ENCODE results near the gene UST. TPM values are rescaled to one million over a fixed set of nuclear protein-coding genes. Genes with fewer than 3 reads are reported as not detected.
"Not testable (repeated sequence)": the region's sequence is repeated elsewhere in the genome, so short reads cannot be mapped to it uniquely, and the experiment has no call there.

The UST gene
- polyA plus RNA-seq, 4 donors = 0.81 to 4.0 (median 1.4) TPM; not detected in 1

- Histone ChIP-seq H3K27ac (ENCODE audit: low read depth in 1 of 3, low read length in 2 of 3) (no peak overlapping the region), H3K4me3 (ENCODE audit: low read depth in 1 of 3, low read length in 3 of 3) (no peak overlapping the region), H3K9me3 (ENCODE audit: control insufficient read depth in 2 of 2, insufficient read depth in 1 of 2, low read depth in 1 of 2, low read length in 1 of 2) (no peaks in the 10 kb centered on the region), H3K36me3 (ENCODE audit: control insufficient read depth in 3 of 3, insufficient read depth in 2 of 3, low read depth in 1 of 3, low read length in 3 of 3) (no peaks in the 10 kb centered on the region), H3K27me3 (ENCODE audit: control insufficient read depth in 3 of 3, insufficient read depth in 3 of 3, low read length in 3 of 3) (no peaks in the 10 kb centered on the region), H3K4me1 (ENCODE audit: control insufficient read depth in 3 of 3, insufficient read depth in 2 of 3, low read depth in 1 of 3, low read length in 2 of 3) (no peaks in the 10 kb centered on the region)
- DNase-seq = no peak
- 75 to 89% (median 83%) methylated on average over 4 of the region's 4 CpGs for WGBS, 3 donors
- no peak for FAIRE-seq
Measured at GRCh38 chr6:148848915-148849314, 102.1 kb downstream of the UST start.

GRCh38 chr6:148849449-148849848, 102.6 kb downstream of the UST start:
- H3K27me3 ChIP-seq (ENCODE audit: control insufficient read depth in 3 of 3, insufficient read depth in 3 of 3, low read length in 3 of 3); DNase-seq; H3K4me3 ChIP-seq (ENCODE audit: low read depth in 1 of 3, low read length in 3 of 3); H3K9me3 ChIP-seq (ENCODE audit: control insufficient read depth in 2 of 2, insufficient read depth in 1 of 2, low read depth in 1 of 2, low read length in 1 of 2); H3K27ac ChIP-seq (ENCODE audit: low read depth in 1 of 3, low read length in 2 of 3); FAIRE-seq; H3K36me3 ChIP-seq (ENCODE audit: control insufficient read depth in 3 of 3, insufficient read depth in 2 of 3, low read depth in 1 of 3, low read length in 3 of 3); H3K4me1 ChIP-seq (ENCODE audit: control insufficient read depth in 3 of 3, insufficient read depth in 2 of 3, low read depth in 1 of 3, low read length in 2 of 3): not testable (repeated sequence)
- WGBS, 3 donors = 62 to 81% (median 66%) methylated on average over 5 of the region's 5 CpGs

GRCh38 chr6:148850964-148851363, 104.1 kb downstream of the UST start:
- Histone ChIP-seq H3K36me3 (ENCODE audit: control insufficient read depth in 3 of 3, insufficient read depth in 2 of 3, low read depth in 1 of 3, low read length in 3 of 3) (no peaks in the 10 kb centered on the region), H3K9me3 (ENCODE audit: control insufficient read depth in 2 of 2, insufficient read depth in 1 of 2, low read depth in 1 of 2, low read length in 1 of 2) (no peaks in the 10 kb centered on the region), H3K4me3 (ENCODE audit: low read depth in 1 of 3, low read length in 3 of 3) (no peak overlapping the region), H3K27ac (ENCODE audit: low read depth in 1 of 3, low read length in 2 of 3) (no peak overlapping the region), H3K27me3 (ENCODE audit: control insufficient read depth in 3 of 3, insufficient read depth in 3 of 3, low read length in 3 of 3) (no peaks in the 10 kb centered on the region), H3K4me1 (ENCODE audit: control insufficient read depth in 3 of 3, insufficient read depth in 2 of 3, low read depth in 1 of 3, low read length in 2 of 3) (no peaks in the 10 kb centered on the region)
- 84 to 94% (median 87%) methylated on average over 3 of the region's 3 CpGs for WGBS, 3 donors
- FAIRE-seq = no peak
- DNase-seq = no peak

- no peaks in the 10 kb centered on the region for H3K36me3 ChIP-seq (ENCODE audit: control insufficient read depth in 3 of 3, insufficient read depth in 2 of 3, low read depth in 1 of 3, low read length in 3 of 3)
- no peak overlapping the region for H3K4me3 ChIP-seq (ENCODE audit: low read depth in 1 of 3, low read length in 3 of 3)
- FAIRE-seq = no peak
- H3K27me3 ChIP-seq (ENCODE audit: control insufficient read depth in 3 of 3, insufficient read depth in 3 of 3, low read length in 3 of 3) = no peaks in the 10 kb centered on the region
- 71 to 88% (median 78%) methylated on average over 16 of the region's 16 CpGs for WGBS, 3 donors
- no peaks in the 10 kb centered on the region for H3K4me1 ChIP-seq (ENCODE audit: control insufficient read depth in 3 of 3, insufficient read depth in 2 of 3, low read depth in 1 of 3, low read length in 2 of 3)
- no peaks in the 10 kb centered on the region for H3K9me3 ChIP-seq (ENCODE audit: control insufficient read depth in 2 of 2, insufficient read depth in 1 of 2, low read depth in 1 of 2, low read length in 1 of 2)
- DNase-seq = no peak
- H3K27ac ChIP-seq (ENCODE audit: low read depth in 1 of 3, low read length in 2 of 3) = no peak overlapping the region
Measured at GRCh38 chr6:148851683-148852556, 105.1 kb downstream of the UST start.

- WGBS, 3 donors = 78 to 89% (median 80%) methylated on average over 6 of the region's 6 CpGs
- DNase-seq (no peak), FAIRE-seq (no peak)
- no peaks in the 10 kb centered on the region for H3K4me1 ChIP-seq (ENCODE audit: control insufficient read depth in 3 of 3, insufficient read depth in 2 of 3, low read depth in 1 of 3, low read length in 2 of 3)
- H3K4me3 ChIP-seq (ENCODE audit: low read depth in 1 of 3, low read length in 3 of 3) = no peak overlapping the region
- H3K27me3 ChIP-seq (ENCODE audit: control insufficient read depth in 3 of 3, insufficient read depth in 3 of 3, low read length in 3 of 3) = no peaks in the 10 kb centered on the region
- no peaks in the 10 kb centered on the region for H3K36me3 ChIP-seq (ENCODE audit: control insufficient read depth in 3 of 3, insufficient read depth in 2 of 3, low read depth in 1 of 3, low read length in 3 of 3)
- H3K27ac ChIP-seq (ENCODE audit: low read depth in 1 of 3, low read length in 2 of 3) = no peak overlapping the region
- no peaks in the 10 kb centered on the region for H3K9me3 ChIP-seq (ENCODE audit: control insufficient read depth in 2 of 2, insufficient read depth in 1 of 2, low read depth in 1 of 2, low read length in 1 of 2)
Measured at GRCh38 chr6:148852688-148853087, 105.9 kb downstream of the UST start.

GRCh38 chr6:148853113-148853512, 106.3 kb downstream of the UST start:
- H3K4me1 ChIP-seq (ENCODE audit: control insufficient read depth in 3 of 3, insufficient read depth in 2 of 3, low read depth in 1 of 3, low read length in 2 of 3); H3K27me3 ChIP-seq (ENCODE audit: control insufficient read depth in 3 of 3, insufficient read depth in 3 of 3, low read length in 3 of 3); FAIRE-seq; H3K9me3 ChIP-seq (ENCODE audit: control insufficient read depth in 2 of 2, insufficient read depth in 1 of 2, low read depth in 1 of 2, low read length in 1 of 2); H3K36me3 ChIP-seq (ENCODE audit: control insufficient read depth in 3 of 3, insufficient read depth in 2 of 3, low read depth in 1 of 3, low read length in 3 of 3); H3K4me3 ChIP-seq (ENCODE audit: low read depth in 1 of 3, low read length in 3 of 3); DNase-seq; H3K27ac ChIP-seq (ENCODE audit: low read depth in 1 of 3, low read length in 2 of 3): not testable (repeated sequence)
- WGBS, 3 donors = 85 to 94% (median 94%) methylated on average over 3 of the region's 3 CpGs

- no peak for FAIRE-seq
- Histone ChIP-seq H3K27ac (ENCODE audit: low read depth in 1 of 3, low read length in 2 of 3) (no peak overlapping the region), H3K4me1 (ENCODE audit: control insufficient read depth in 3 of 3, insufficient read depth in 2 of 3, low read depth in 1 of 3, low read length in 2 of 3) (no peaks in the 10 kb centered on the region), H3K4me3 (ENCODE audit: low read depth in 1 of 3, low read length in 3 of 3) (no peak overlapping the region), H3K27me3 (ENCODE audit: control insufficient read depth in 3 of 3, insufficient read depth in 3 of 3, low read length in 3 of 3) (no peaks in the 10 kb centered on the region), H3K36me3 (ENCODE audit: control insufficient read depth in 3 of 3, insufficient read depth in 2 of 3, low read depth in 1 of 3, low read length in 3 of 3) (no peaks in the 10 kb centered on the region), H3K9me3 (ENCODE audit: control insufficient read depth in 2 of 2, insufficient read depth in 1 of 2, low read depth in 1 of 2, low read length in 1 of 2) (no peaks in the 10 kb centered on the region)
- DNase-seq = no peak
- WGBS, 3 donors = 28 to 35% (median 31%) methylated on average over 5 of the region's 5 CpGs
Measured at GRCh38 chr6:148854096-148854495, 107.3 kb downstream of the UST start.

GRCh38 chr6:148854992-148855391, 108.2 kb downstream of the UST start:
- H3K27ac ChIP-seq (ENCODE audit: low read depth in 1 of 3, low read length in 2 of 3) = no peak overlapping the region
- no peaks in the 10 kb centered on the region for H3K9me3 ChIP-seq (ENCODE audit: control insufficient read depth in 2 of 2, insufficient read depth in 1 of 2, low read depth in 1 of 2, low read length in 1 of 2)
- H3K27me3 ChIP-seq (ENCODE audit: control insufficient read depth in 3 of 3, insufficient read depth in 3 of 3, low read length in 3 of 3) = no peaks in the 10 kb centered on the region
- no peaks in the 10 kb centered on the region for H3K36me3 ChIP-seq (ENCODE audit: control insufficient read depth in 3 of 3, insufficient read depth in 2 of 3, low read depth in 1 of 3, low read length in 3 of 3)
- H3K4me1 ChIP-seq (ENCODE audit: control insufficient read depth in 3 of 3, insufficient read depth in 2 of 3, low read depth in 1 of 3, low read length in 2 of 3) = no peaks in the 10 kb centered on the region
- FAIRE-seq (no peak), DNase-seq (no peak)
- WGBS, 3 donors = 53 to 69% (median 68%) methylated on average over 11 of the region's 11 CpGs
- H3K4me3 ChIP-seq (ENCODE audit: low read depth in 1 of 3, low read length in 3 of 3) = no peak overlapping the region

- no peak for FAIRE-seq
- no peak for DNase-seq
- no peak overlapping the region for H3K4me3 ChIP-seq (ENCODE audit: low read depth in 1 of 3, low read length in 3 of 3)
Measured at GRCh38 chr6:148855744-148856143, 108.9 kb downstream of the UST start.

More at GRCh38 chr6:148855744-148856143, 108.9 kb downstream of the UST start:
- WGBS, 3 donors = 79 to 91% (median 88%) methylated on average over 7 of the region's 7 CpGs
- H3K27ac ChIP-seq (ENCODE audit: low read depth in 1 of 3, low read length in 2 of 3) = no peak overlapping the region
- no peaks in the 10 kb centered on the region for H3K36me3 ChIP-seq (ENCODE audit: control insufficient read depth in 3 of 3, insufficient read depth in 2 of 3, low read depth in 1 of 3, low read length in 3 of 3)
- H3K4me1 ChIP-seq (ENCODE audit: control insufficient read depth in 3 of 3, insufficient read depth in 2 of 3, low read depth in 1 of 3, low read length in 2 of 3) = no peaks in the 10 kb centered on the region
- H3K9me3 ChIP-seq (ENCODE audit: control insufficient read depth in 2 of 2, insufficient read depth in 1 of 2, low read depth in 1 of 2, low read length in 1 of 2) = no peaks in the 10 kb centered on the region
- no peaks in the 10 kb centered on the region for H3K27me3 ChIP-seq (ENCODE audit: control insufficient read depth in 3 of 3, insufficient read depth in 3 of 3, low read length in 3 of 3)
